ENCODE data around the gene TNFRSF9.
"Not testable (repeated sequence)": the region's sequence is repeated elsewhere in the genome, so short reads cannot be mapped to it uniquely, and the experiment has no call there.

The TNFRSF9 gene

GRCh38 chr1:7960867-7961215 is 20.2 kb upstream of the TNFRSF9 start:
- peak overlapping the region; percentile 92 for H3K27ac ChIP-seq
- no peak for TF ChIP-seq CTCF (conservative IDR thresholded peaks at IDR 0.05)

DNA sequence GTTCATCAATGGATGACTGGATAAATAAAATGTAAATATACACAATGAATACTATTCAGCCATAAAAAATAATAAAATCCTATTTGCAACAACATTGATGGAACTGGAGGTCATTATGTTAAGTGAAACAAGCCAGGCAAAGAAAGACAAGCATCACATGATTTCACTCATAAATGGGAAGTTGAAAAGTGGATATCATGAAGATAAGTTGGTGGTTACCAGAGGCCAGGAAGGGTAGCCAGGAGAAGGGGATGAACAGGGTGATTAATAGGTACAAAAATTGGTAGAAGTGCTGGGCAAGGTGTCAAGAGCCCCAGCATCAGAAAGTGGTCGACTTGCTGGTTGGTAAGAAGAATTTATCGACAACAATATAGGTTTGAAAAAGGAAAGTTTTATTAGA is 19.5 kb upstream of the TNFRSF9 start:
- no peak for TF ChIP-seq CTCF (conservative IDR thresholded peaks at IDR 0.05)
- H3K27ac ChIP-seq = peak overlapping the region; percentile 92

DNA sequence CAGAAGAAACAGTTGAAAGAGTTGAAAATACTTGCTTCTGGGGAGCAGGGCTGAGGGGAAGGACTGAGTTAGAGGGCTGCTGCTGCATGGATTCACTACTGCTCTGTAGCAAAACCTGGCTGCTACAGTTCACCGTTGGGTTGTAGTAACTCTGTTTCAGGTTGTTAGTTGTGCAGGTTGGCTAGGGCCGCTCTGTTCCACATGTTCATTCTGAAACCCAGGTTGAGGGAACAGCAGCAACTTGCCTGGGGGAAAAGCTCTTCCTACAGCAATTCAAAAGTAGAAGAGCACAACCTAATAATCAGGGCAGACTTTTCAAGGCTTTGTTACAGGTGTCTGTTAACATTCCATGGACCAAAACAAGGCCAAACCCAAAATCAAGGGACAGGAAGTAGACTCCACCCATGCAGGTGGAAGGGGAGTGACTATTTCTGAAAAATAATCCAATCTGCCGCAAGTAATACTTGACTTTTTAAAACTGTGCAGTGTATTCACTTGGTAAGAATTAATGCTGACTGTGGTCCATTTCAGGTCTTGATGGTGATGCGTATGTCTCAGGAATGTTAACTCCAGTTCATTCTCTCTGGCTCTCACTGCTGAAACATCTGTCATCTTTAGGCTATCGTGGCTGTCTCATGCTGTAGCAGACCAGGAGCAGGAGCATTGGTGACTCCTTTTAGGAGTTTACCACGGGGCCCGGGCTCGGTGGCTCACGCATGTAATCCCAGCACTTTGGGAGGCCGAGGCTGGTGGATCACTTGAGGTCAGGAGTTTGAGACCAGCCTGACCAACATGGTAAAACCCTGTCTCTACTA is 15.8 kb upstream of the TNFRSF9 start:
- no peak overlapping the region for H3K27ac ChIP-seq
- TF ChIP-seq CTCF (conservative IDR thresholded peaks at IDR 0.05) = no peak

GRCh38 chr1:7954683-7955082 is 14.0 kb upstream of the TNFRSF9 start:
- H3K27ac ChIP-seq = no peak overlapping the region
- no peak for TF ChIP-seq CTCF (conservative IDR thresholded peaks at IDR 0.05)

- no peak overlapping the region for H3K27ac ChIP-seq
- TF ChIP-seq CTCF (conservative IDR thresholded peaks at IDR 0.05) = no peak
Observed at GRCh38 chr1:7953850-7954609, 13.4 kb upstream of the TNFRSF9 start.

GRCh38 chr1:7952791-7953190 is 12.2 kb upstream of the TNFRSF9 start:
- not testable (repeated sequence) for H3K27ac ChIP-seq

DNA sequence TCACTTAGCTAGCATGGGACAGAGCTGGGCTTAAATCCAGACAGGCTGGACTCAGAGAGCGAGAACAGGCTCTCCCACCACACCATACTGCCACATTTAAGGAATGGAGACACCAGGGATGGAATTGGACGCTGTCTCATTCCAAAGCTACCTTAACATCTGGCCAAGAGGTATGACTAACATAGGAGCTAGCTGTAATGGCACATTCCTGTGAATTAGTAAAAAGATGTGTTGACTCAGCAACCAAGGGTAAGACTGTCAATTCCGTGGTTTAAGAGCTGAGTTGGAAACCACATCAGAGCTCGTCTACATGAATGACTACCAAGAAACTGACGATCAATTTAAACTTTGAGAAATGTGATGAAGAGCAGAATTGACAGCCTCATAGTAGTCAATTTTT is 8.3 kb upstream of the TNFRSF9 start:
- TF ChIP-seq CTCF (conservative IDR thresholded peaks at IDR 0.05) = no peak
- no peak overlapping the region for H3K27ac ChIP-seq

GRCh38 chr1:7943251-7943650 is 2.6 kb upstream of the TNFRSF9 start:
- no peak for TF ChIP-seq CTCF (conservative IDR thresholded peaks at IDR 0.05)

More at GRCh38 chr1:7943251-7943650, 2.6 kb upstream of the TNFRSF9 start:
- no peak overlapping the region for H3K27ac ChIP-seq

Measured in VCaP (cell line).